HG03469 (cell line): ENCODE results near the gene CASQ2.

Experiments
- ATAC-seq: cut with Tn5 transposase; IDR thresholded peaks from one replicate; pipeline ENCODE4 v1.9.1; 2021; ENCODE audit warnings: mild to moderate bottlenecking, moderate library complexity, moderate number of reproducible peaks; ENCODE audit not compliant: unreplicated experiment

Gene CASQ2

GRCh38 chr1:115768549-115768948, at the start of gene CASQ2:
CASQ2 (minus strand) TSS chr1:115768714; CDS start chr1:115768541, 173 bp downstream.
- no peak for ATAC-seq

DNA sequence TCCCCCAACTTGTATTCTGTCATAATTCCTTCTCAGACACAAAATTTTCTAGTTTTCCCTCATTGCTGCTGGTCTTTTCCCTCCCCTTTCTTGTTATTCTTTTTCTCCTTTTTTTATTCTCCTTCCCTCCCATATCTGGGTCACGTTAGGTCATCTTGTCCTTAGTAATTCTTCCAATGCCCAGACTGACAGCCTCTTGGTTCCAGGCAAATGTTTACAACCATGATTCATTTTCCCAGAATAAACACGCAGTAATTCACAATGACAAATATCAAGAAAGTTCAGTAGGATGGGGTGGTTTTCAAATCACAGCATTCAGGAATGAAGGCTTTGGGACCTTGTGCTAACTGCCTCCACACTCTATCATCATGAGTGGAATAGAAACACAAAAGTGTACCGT, 47.2 kb upstream of the CASQ2 start:
- ATAC-seq = no peak

DNA sequence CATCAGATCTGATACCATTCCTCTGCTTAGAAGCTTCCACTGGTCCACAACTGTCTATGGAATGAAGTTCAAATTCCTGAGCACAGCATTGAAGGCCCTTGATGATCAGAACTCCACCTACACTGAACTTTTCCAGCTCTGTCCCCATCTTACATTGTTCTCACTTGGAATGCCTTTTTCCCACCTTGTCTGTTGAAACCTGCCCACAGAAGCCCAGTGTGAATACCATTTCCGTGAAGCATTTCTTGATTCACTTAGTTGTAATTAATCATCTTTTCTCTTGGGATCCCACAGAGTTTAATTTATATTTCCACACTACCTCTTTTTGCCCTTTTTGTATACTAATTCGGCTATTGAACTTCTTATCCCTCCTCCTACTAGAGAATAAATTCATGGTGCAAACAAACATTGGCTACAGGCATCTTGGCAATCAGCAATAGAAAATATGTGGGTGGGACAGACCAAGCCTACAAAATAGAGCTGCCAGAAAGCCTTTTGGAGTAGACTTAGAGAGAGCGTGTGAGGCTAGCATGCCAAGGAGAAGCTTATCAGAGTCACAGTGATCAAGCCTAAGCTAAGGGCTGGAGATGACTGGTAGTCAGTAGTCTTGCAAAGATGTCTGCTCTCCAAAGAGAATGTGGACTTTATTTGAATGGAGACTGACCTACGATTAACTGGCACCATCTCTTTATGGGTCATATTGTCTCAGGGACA, 46.3 kb upstream of the CASQ2 start:
- no peak for ATAC-seq

- no peak for ATAC-seq
Measured at GRCh38 chr1:115813727-115814126, 45.2 kb upstream of the CASQ2 start.

DNA sequence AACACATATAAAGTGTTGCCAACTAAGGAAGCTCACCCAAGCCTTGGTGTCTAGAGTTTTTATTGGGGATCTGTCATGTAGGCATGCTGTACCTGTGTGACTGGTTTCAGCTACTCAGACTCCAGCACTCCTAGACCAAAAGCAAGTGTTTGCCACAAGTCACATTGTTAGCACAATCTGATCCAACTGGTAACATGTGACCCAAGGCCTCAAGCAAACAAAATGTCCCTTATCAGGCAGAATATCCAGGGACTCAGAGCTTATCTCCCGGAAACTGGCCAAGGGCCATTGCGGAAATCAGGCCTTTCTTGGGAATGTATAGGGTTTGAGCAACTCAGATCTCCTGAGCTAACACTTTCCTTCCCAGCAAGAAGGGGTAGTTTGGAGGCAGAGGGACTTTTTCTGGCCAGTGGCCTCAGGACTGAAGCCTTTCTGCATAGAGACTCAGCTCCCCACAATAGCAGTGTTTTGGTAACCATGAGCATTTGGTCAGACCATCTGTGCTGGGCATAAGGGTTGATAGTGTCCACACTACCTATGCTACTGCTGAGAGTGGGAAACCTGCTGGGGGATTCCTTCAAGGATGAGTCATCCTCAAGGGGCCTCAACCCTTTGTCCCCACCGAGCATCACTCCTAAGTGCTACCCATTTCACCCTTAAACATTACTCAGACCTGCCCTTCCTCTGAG, 42.8 kb upstream of the CASQ2 start:
- no peak for ATAC-seq

DNA sequence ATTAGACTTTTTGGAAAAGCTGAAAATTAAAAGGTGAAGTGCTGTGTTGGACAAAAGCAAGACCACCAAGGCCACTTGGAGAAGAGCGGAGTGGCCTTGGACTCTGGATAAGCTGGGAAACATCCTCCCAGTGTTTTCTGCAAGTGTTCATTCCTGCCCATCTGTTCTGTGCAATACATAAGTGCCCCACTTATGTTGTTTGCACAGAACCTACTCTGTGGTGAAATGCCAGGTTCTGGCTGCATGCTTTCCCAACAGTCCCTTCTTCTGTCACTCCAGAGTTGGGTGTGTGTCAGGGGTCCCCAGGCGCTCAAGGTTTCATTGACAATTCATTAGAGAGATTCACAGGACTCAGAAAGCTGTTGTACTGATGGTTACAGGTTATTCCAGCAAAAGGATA, 42.1 kb upstream of the CASQ2 start:
- ATAC-seq = no peak

DNA sequence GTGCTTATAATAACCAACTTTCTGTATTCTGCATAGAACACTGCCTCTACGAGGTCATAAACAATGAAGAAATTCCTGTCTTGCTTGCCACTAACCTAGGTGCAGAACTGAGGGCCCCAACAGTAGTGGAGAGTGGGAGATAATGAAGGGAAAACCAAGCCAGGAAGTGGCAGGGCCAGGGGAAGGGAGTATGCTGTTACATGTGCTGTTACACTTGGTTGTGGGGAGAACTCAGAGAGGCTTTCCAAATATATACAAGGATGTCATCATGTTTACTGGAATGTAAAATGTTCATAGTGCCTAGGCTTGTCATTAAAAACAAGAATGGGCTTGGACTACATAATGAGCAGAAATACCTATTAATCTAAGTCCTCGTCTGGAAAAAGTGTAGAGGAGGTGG, 41.3 kb upstream of the CASQ2 start:
- ATAC-seq = no peak

- no peak for ATAC-seq
Measured at GRCh38 chr1:115809076-115809475, 40.6 kb upstream of the CASQ2 start.

- ATAC-seq = no peak
Measured at GRCh38 chr1:115807723-115808122, 39.2 kb upstream of the CASQ2 start.

DNA sequence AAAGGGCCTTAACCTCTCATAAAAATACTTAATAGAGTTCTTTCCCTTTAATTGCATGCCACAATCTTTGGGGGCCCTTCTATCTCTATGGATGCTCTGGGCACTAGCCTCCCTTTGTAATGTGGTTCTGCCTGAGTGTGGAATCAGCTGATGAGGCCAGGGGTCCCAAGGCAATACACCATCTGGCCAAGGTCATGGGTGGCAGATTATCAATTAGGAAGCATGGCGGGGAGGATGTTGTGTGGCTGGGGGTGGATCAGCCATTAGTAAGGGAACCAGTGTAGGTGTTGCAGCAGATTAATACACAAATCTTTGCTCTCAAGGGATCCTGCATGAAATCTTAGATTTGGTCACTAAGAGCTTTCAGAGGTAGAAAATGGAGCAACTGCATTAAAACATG, 37.1 kb upstream of the CASQ2 start:
- ATAC-seq = no peak

- no peak for ATAC-seq
Measured at GRCh38 chr1:115802416-115802815, 33.9 kb upstream of the CASQ2 start.

DNA sequence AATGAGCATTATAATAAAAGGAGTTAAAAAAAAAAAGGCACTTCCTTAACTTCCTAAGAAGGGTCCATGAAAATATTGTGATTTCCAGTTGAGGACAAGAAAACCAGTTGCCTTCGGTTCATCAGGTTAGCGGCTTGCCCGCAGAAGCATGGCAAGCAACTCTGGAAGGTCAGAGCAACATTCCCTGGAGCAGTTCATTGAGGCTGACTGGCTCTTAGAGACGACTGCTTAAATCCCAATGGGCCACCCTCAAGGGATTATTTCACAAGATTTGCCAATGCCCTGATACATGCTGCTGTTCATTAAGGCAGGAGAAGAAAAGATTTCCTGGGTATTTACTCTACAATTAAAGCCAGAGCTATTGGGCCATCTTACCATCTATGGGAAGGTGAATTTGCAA, 29.0 kb upstream of the CASQ2 start:
- ATAC-seq = no peak

GRCh38 chr1:115796897-115797296, 28.4 kb upstream of the CASQ2 start:
- ATAC-seq = no peak

- no peak for ATAC-seq
Measured at GRCh38 chr1:115796036-115796435, 27.5 kb upstream of the CASQ2 start.

- no peak for ATAC-seq
Measured at GRCh38 chr1:115794976-115795639, 26.6 kb upstream of the CASQ2 start.

- ATAC-seq = no peak
Measured at GRCh38 chr1:115793162-115793561, 24.6 kb upstream of the CASQ2 start.

GRCh38 chr1:115791816-115792215, 23.3 kb upstream of the CASQ2 start:
- no peak for ATAC-seq

- ATAC-seq = no peak
Measured at GRCh38 chr1:115790846-115791245, 22.3 kb upstream of the CASQ2 start.

DNA sequence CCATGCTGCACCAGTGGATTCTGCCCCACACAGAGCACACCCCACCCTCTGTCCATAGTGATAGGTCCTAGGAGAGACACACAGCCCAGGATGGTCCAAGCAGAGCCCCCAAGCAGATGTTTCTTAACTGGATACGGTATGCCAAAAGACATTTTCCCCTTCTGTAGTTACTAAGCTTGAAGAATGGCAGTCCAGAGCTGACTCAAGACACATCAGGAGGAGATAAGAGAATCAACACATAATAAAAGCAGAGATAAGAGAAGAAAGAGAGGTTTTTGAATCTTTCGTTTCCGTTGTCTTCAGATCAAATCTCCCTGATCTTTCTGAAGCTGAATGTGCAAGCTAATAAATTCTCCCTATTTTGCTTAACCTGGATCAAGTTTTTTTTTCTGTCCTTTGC, 21.8 kb upstream of the CASQ2 start:
- ATAC-seq = no peak

GRCh38 chr1:115783311-115783710, 14.8 kb upstream of the CASQ2 start:
- no peak for ATAC-seq

GRCh38 chr1:115782571-115783281, 14.2 kb upstream of the CASQ2 start:
- no peak for ATAC-seq
